HUES64 (cell line): ENCODE results near the gene PSORS1C1.
"Not testable (repeated sequence)": the region's sequence is repeated elsewhere in the genome, so short reads cannot be mapped to it uniquely, and the experiment has no call there.

Experiments used
- H3K27ac ChIP-seq: 2 replicates; pipeline ENCODE4 v1.7.0; 2013; ENCODE audit warnings: low read depth, low read length, inconsistent platforms
- H3K27me3 ChIP-seq: 2 replicates; pipeline ENCODE4 v1.6.1; 2013; ENCODE audit warnings: mild to moderate bottlenecking, low read length; ENCODE audit not compliant: insufficient read depth
- H3K36me3 ChIP-seq: 2 replicates; pipeline ENCODE4 v1.6.1; 2013; ENCODE audit warnings: mild to moderate bottlenecking, low read length; ENCODE audit not compliant: insufficient read depth
- H3K4me1 ChIP-seq: 2 replicates; pipeline ENCODE4 v1.6.1; 2013; ENCODE audit warnings: mild to moderate bottlenecking, low read length, moderate library complexity; ENCODE audit not compliant: insufficient read depth
- H3K4me3 ChIP-seq: 2 replicates; pipeline ENCODE4 v1.5.1; 2013; ENCODE audit warnings: mild to moderate bottlenecking, low read length, moderate library complexity
- H3K9ac ChIP-seq: 2 replicates; pipeline ENCODE4 v1.6.1; 2013; ENCODE audit warnings: mild to moderate bottlenecking, low read depth, low read length
- H3K9me3 ChIP-seq: 2 replicates; pipeline ENCODE4 v1.6.1; 2013; ENCODE audit warnings: low read depth, low read length; ENCODE audit not compliant: insufficient read depth
- WGBS: fragments of 150-250, 120-280 bp; methylation state at CpG from one replicate; pipeline ENCODE4 v1.1.7; 2013; ENCODE audit warnings: missing lambda C conversion rate; 5-methylcytosine and 5-hydroxymethylcytosine counted together

PSORS1C1 gene

GRCh38 chr6:31180500-31180899 is 65.9 kb downstream of the PSORS1C1 start:
- no peak overlapping the region for H3K9ac ChIP-seq

GRCh38 chr6:31183287-31183686 is 68.7 kb downstream of the PSORS1C1 start:
- 86% methylated on average over 1 of the region's 2 CpGs for WGBS
- not testable (repeated sequence) for H3K4me3 ChIP-seq, H3K9ac ChIP-seq, H3K9me3 ChIP-seq, H3K27me3 ChIP-seq, H3K27ac ChIP-seq, H3K36me3 ChIP-seq
- H3K4me1 ChIP-seq: peaks cover 10% of the 10 kb centered on the region

More at GRCh38 chr6:31180500-31180899, 65.9 kb downstream of the PSORS1C1 start:
- H3K4me3 ChIP-seq: no peak overlapping the region
- H3K27ac ChIP-seq: no peak overlapping the region
- no peaks in the 10 kb centered on the region for H3K9me3 ChIP-seq
- H3K27me3 ChIP-seq: no peaks in the 10 kb centered on the region
- H3K36me3 ChIP-seq: no peaks in the 10 kb centered on the region
- H3K4me1 ChIP-seq: peaks cover 10% of the 10 kb centered on the region
- WGBS: 92% methylated on average over 26 of the region's 26 CpGs

- H3K36me3 ChIP-seq, H3K27me3 ChIP-seq, H3K27ac ChIP-seq, H3K9ac ChIP-seq, H3K4me3 ChIP-seq, H3K4me1 ChIP-seq, H3K9me3 ChIP-seq: not testable (repeated sequence)
- WGBS: 63% methylated on average over 6 of the region's 6 CpGs
These were observed 69.3 kb downstream of the PSORS1C1 start for GRCh38 chr6:31183859-31184258.

GRCh38 chr6:31185695-31186051 is 71.1 kb downstream of the PSORS1C1 start:
- H3K9me3 ChIP-seq, H3K36me3 ChIP-seq, H3K4me3 ChIP-seq, H3K4me1 ChIP-seq, H3K27ac ChIP-seq, H3K9ac ChIP-seq, H3K27me3 ChIP-seq: not testable (repeated sequence)
- WGBS: 93% methylated on average over 4 of the region's 4 CpGs

GRCh38 chr6:31186052-31186734 is 71.6 kb downstream of the PSORS1C1 start:
- Histone ChIP-seq H3K4me3 (no peak overlapping the region), H3K9ac (no peak overlapping the region)
- 91% methylated on average over 24 of the region's 24 CpGs for WGBS

GRCh38 chr6:31187780-31188194 is 73.2 kb downstream of the PSORS1C1 start:
- Histone ChIP-seq H3K4me1 (peaks cover 5% of the 10 kb centered on the region), H3K27me3 (no peaks in the 10 kb centered on the region), H3K9me3 (no peaks in the 10 kb centered on the region), H3K4me3 (no peak overlapping the region), H3K36me3 (no peaks in the 10 kb centered on the region), H3K27ac (no peak overlapping the region), H3K9ac (no peak overlapping the region)
- whole genome bisulfite sequencing: 90% methylated on average over 5 of the region's 5 CpGs

More at GRCh38 chr6:31186052-31186734, 71.6 kb downstream of the PSORS1C1 start:
- Histone ChIP-seq H3K36me3 (no peaks in the 10 kb centered on the region), H3K27me3 (no peaks in the 10 kb centered on the region), H3K27ac (no peak overlapping the region), H3K4me1 (peaks cover 5% of the 10 kb centered on the region), H3K9me3 (no peaks in the 10 kb centered on the region)

- not testable (repeated sequence) for H3K9ac ChIP-seq, H3K4me1 ChIP-seq, H3K36me3 ChIP-seq, H3K27ac ChIP-seq, H3K9me3 ChIP-seq, H3K27me3 ChIP-seq, H3K4me3 ChIP-seq
- WGBS: 80% methylated on average over 3 of the region's 3 CpGs
These were observed 74.6 kb downstream of the PSORS1C1 start for GRCh38 chr6:31189223-31189622.
